Activated naive CD4-positive, alpha-beta T cell treated with anti-CD3 and anti-CD28 coated beads, Interleukin-2, amount 10 ng/mL, durations not matched to agents 7 days and 5 days (primary cell): ENCODE results near the gene CIROP.

Source experiments
- CTCF ChIA-PET: fragments of 350-600 bp; sonication (Branson Sonifier 250); formaldehyde crosslinking; loops from one replicate; lab custom pipeline; 2021; ENCODE audit warnings: antibody characterized with exemption; lab: Charles Lee
- DNase-seq: peaks from one replicate; pipeline ENCODE4 v3.0.0-alpha.2; 2020
- H3K27ac Mint-ChIP-seq: one replicate; pipeline ENCODE4 v1.8.0; 2021; ENCODE audit warnings: mild to moderate bottlenecking, moderate library complexity, mixed read lengths
- H3K27me3 Mint-ChIP-seq: one replicate; pipeline ENCODE4 v1.8.0; 2021; ENCODE audit warnings: mild to moderate bottlenecking, mixed read lengths
- H3K36me3 Mint-ChIP-seq: one replicate; pipeline ENCODE4 v1.8.0; 2021; ENCODE audit warnings: mixed read lengths
- H3K4me1 Mint-ChIP-seq: one replicate; pipeline ENCODE4 v1.8.0; 2021; ENCODE audit warnings: mixed read lengths
- H3K4me3 Mint-ChIP-seq: one replicate; pipeline ENCODE4 v1.8.0; 2021; ENCODE audit warnings: mild to moderate bottlenecking, moderate library complexity, mixed read lengths
- H3K9me3 Mint-ChIP-seq: one replicate; pipeline ENCODE4 v1.8.0; 2021; ENCODE audit warnings: mixed read lengths

Gene CIROP

DNA sequence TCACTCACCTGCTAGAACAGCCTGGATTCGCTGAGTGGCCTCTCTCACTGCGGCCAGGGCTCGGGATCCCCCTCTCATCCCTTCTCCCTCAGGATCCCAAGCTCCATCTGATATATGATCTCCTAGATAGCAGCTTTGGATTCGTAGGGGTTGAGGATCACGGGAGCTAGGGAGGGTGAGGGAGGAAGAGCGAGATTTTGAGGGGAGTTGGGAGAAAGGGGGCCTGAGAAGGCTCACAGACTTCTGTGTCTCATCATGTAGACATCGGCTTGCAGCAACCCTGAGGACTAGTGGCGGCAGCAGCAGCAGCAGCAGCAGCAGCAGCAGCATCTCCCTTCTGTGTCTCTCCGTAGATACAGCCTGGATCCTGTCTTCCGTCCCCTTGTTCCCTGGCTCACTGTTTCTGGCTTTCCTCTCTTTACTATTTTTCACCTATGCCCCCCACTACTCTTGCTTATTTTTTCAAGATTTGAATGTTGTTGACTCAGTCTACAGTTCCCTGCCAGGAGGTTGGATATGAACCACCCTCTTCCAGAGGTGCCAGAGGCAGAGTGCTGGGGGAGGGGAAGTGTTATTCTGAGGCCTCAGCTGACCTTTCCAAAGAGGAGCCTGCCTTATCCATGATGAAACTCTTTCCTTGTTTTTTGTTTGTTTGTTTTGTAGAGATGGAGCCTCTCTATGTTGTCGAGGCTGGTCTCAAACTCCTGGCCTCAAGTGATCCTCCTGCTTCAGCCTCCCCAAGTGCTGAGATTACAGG, at the start of gene CIROP:
CIROP (minus strand) TSS at position 399 of the 757 bp plus-strand sequence; CDS start at position 330, 69 bp downstream.
- H3K27me3 Mint-ChIP-seq, result peaks cover 22% of the 10 kb centered on the region
- no peak within 1 kb of the TSS for H3K4me3 Mint-ChIP-seq
- peaks cover 3% of the 10 kb centered on the region for H3K4me1 Mint-ChIP-seq
- no peak for DNase-seq
- H3K36me3 Mint-ChIP-seq, result peaks cover 4% of the 10 kb centered on the region
- no peaks in the 10 kb centered on the region for H3K9me3 Mint-ChIP-seq
- CTCF ChIA-PET, result interaction anchor here (1.0 kb wide), 1 partner anchor 10 kb away, joined by 3 read pairs; the partner anchor contains the start of genes ACIN1 and C14orf119
- no peak within 1 kb of the TSS for H3K27ac Mint-ChIP-seq

DNA sequence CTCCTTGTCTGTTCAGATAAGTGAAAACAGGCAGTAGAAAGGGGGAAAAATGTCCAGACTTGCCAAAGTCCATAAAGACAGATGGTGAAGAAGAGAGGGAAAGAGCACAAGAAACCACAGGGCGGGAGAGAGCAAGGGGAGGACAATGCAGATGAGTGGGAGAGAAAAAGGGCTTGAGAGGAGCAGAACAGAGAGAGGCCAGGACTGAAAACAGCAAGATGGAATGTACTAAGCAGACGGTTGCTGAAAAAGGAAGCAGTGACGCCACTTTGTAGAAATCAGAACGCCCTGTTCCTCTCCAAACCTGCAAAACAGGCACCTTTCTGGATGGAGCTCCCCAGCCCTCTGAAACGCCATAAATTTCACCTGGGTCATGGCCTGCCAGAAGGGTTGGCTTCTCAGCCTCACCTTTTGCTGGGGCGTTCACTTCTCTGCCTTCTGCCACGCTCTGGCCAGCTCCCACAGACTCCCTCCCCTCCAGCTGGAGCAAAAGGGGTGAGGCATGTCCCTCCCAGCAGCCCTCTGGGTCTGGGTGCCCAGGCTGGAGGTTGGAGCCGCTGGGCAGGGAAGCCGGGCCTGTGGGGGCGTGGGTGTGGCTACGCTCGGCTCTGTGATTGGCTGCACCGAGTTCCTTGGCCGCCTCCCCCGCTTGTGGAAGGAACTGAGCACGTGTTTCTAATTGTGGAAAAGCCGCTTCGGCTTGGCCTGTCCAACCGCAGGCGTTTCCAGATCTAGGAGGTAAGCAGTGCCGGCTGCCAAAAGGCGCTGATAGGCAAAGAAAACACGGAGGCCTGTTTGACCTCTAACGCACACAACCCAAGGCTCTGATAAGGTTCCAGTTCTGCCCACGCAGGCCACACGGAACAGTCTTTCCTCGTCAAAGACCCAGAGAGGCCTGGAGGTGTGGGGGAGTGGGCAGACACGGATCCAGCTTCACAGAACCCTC, 49.3 kb upstream of the CIROP start:
- Mint-ChIP-seq H3K4me3 (no peak overlapping the region), H3K27ac (no peak overlapping the region), H3K9me3 (no peaks in the 10 kb centered on the region), H3K4me1 (peaks cover 31% of the 10 kb centered on the region), H3K27me3 (peaks cover 33% of the 10 kb centered on the region), H3K36me3 (no peaks in the 10 kb centered on the region)
- CTCF ChIA-PET, result interaction anchor here (1.1 kb wide), 1 partner anchor 13 kb away, joined by 3 read pairs; no protein-coding TSS in a partner anchor
- no peak for DNase-seq

- Mint-ChIP-seq H3K36me3 (no peaks in the 10 kb centered on the region), H3K4me3 (no peak overlapping the region), H3K9me3 (no peaks in the 10 kb centered on the region), H3K27ac (no peak overlapping the region), H3K27me3 (peaks cover 36% of the 10 kb centered on the region), H3K4me1 (peaks cover 28% of the 10 kb centered on the region)
- DNase-seq, result no peak
- CTCF ChIA-PET, result interaction anchor here (1.6 kb wide), 1 partner anchor 35 kb away, joined by 5 read pairs; no protein-coding TSS in a partner anchor
Observed at GRCh38 chr14:23151342-23151741, 46.6 kb upstream of the CIROP start.

DNA sequence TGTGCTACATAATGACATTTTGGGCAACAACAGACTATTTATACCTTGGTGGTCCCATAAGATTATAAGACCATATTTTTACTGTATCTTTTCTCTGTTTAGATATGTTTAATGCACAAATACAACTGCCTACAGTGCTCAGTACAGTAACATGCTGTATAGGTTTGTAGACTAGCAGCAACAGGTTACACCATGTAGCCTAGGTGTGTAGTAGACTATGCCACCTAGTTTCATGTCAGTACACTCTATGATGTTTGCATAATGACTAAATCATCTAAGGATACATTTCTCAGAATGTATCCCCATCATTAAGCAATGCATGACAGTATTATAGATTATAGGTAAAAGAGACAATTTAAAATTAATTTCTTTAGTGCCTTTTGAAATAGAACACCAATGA, 45.0 kb upstream of the CIROP start:
- Mint-ChIP-seq H3K9me3 (no peaks in the 10 kb centered on the region), H3K4me3 (no peak overlapping the region), H3K36me3 (no peaks in the 10 kb centered on the region), H3K4me1 (peaks cover 16% of the 10 kb centered on the region), H3K27me3 (peaks cover 40% of the 10 kb centered on the region), H3K27ac (no peak overlapping the region)
- DNase-seq, result no peak
- CTCF ChIA-PET, result interaction anchor here (0.8 kb wide), 1 partner anchor 29 kb away, joined by 3 read pairs; no protein-coding TSS in a partner anchor

DNA sequence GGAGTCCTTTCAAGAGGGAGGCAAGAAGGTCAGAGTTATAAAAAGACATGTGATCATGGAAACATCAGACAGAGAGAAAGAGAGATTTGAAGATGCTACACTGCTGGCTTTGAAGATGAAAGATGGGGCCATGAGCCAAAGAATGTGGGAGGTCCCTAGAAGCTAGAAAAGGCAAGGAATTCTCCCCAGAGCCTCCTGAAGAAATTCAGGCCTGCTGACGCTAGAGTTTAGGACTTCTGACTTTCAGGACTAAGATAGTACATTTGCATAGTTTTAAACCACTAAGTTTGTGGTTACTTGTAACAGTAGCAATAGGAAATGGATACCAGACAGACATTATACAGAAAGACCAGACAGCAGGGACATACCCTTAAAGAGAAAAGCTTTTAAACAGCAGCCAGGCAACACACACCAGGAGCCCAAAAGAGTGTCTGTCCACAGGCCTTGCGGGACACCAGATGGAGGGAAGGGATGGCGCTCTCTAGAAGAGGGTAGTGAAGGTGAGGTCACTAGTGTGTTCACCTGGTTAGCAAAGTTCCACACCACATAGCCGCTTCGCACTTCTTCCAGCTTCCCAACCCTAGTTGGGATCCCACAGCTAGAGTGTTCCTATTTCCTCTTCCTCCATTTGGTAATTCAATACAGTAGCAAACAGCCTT, 43.9 kb upstream of the CIROP start:
- Mint-ChIP-seq H3K4me1 (peaks cover 5% of the 10 kb centered on the region), H3K27me3 (peaks cover 33% of the 10 kb centered on the region), H3K4me3 (no peak overlapping the region), H3K27ac (no peak overlapping the region), H3K9me3 (no peaks in the 10 kb centered on the region), H3K36me3 (no peaks in the 10 kb centered on the region)
- CTCF ChIA-PET, result no interaction called here
- DNase-seq, result no peak

- no peak overlapping the region for H3K27ac Mint-ChIP-seq
- peaks cover 35% of the 10 kb centered on the region for H3K27me3 Mint-ChIP-seq
- DNase-seq, result no peak
- H3K36me3 Mint-ChIP-seq, result no peaks in the 10 kb centered on the region
- H3K9me3 Mint-ChIP-seq, result no peaks in the 10 kb centered on the region
- no peaks in the 10 kb centered on the region for H3K4me1 Mint-ChIP-seq
- CTCF ChIA-PET, result no interaction called here
- no peak overlapping the region for H3K4me3 Mint-ChIP-seq
Observed at GRCh38 chr14:23147676-23148075, 42.9 kb upstream of the CIROP start.

DNA sequence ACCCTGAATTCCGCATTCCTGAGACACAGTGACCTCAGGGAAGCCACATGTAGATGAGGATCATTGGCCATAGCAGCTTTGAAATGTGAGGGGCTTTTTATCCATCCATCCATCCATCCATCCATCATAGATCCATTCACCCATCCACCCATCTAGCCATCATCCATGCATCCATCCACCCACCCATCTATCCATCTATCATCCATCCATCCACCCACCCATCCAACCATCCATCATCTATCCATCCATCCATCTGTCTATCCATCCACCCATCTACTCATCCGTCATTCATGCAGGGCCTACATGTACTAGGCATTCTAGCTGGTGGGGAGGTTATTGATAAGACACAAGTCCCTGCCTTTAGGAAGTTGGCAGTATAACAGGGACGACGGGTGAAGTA, 42.2 kb upstream of the CIROP start:
- CTCF ChIA-PET, result no interaction called here
- Mint-ChIP-seq H3K36me3 (no peaks in the 10 kb centered on the region), H3K4me3 (no peak overlapping the region), H3K27ac (no peak overlapping the region), H3K9me3 (no peaks in the 10 kb centered on the region), H3K27me3 (peaks cover 39% of the 10 kb centered on the region), H3K4me1 (no peaks in the 10 kb centered on the region)
- DNase-seq, result no peak

- Mint-ChIP-seq H3K27me3 (peaks cover 40% of the 10 kb centered on the region), H3K4me3 (no peak overlapping the region), H3K36me3 (no peaks in the 10 kb centered on the region), H3K27ac (no peak overlapping the region), H3K4me1 (no peaks in the 10 kb centered on the region), H3K9me3 (no peaks in the 10 kb centered on the region)
- CTCF ChIA-PET, result no interaction called here
- no peak for DNase-seq
Observed at GRCh38 chr14:23146351-23146910, 41.6 kb upstream of the CIROP start.

GRCh38 chr14:23145794-23146350, 41.1 kb upstream of the CIROP start:
- Mint-ChIP-seq H3K4me1 (no peaks in the 10 kb centered on the region), H3K27me3 (peaks cover 45% of the 10 kb centered on the region), H3K36me3 (no peaks in the 10 kb centered on the region), H3K27ac (no peak overlapping the region), H3K9me3 (no peaks in the 10 kb centered on the region), H3K4me3 (no peak overlapping the region)
- CTCF ChIA-PET, result interaction anchor here (1.1 to 1.7 kb wide), 2 partner anchors 25 to 38 kb away, joined by 3 to 5 read pairs; no protein-coding TSS in a partner anchor
- DNase-seq, result no peak

DNA sequence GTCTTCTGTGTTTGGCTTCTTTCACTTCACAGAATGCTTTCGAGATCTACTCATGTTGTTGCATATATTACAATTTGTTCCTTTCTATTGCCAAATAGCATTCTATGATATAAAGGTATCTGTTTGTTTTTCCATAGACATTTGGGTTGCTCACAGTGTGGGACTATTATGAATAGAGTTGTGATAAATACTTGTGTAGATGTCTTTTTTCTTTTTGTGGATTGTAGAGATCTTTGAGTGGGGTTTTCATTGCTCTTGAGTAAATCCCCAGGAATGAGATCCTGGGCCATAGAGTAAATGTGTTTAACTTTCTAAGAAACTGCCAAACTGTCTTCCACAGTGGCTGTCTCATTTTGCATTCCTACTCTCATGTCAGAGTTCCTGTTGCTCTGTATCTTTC, 39.1 kb upstream of the CIROP start:
- H3K27ac Mint-ChIP-seq, result no peak overlapping the region
- CTCF ChIA-PET, result interaction anchor here (1.7 kb wide), 1 partner anchor 23 kb away, joined by 5 read pairs; no protein-coding TSS in a partner anchor
- H3K4me3 Mint-ChIP-seq, result no peak overlapping the region
- H3K9me3 Mint-ChIP-seq, result no peaks in the 10 kb centered on the region
- peaks cover 53% of the 10 kb centered on the region for H3K27me3 Mint-ChIP-seq
- no peak for DNase-seq
- no peaks in the 10 kb centered on the region for H3K4me1 Mint-ChIP-seq
- no peaks in the 10 kb centered on the region for H3K36me3 Mint-ChIP-seq

- no peaks in the 10 kb centered on the region for H3K4me1 Mint-ChIP-seq
- H3K9me3 Mint-ChIP-seq, result no peaks in the 10 kb centered on the region
- H3K4me3 Mint-ChIP-seq, result no peak overlapping the region
- no peaks in the 10 kb centered on the region for H3K36me3 Mint-ChIP-seq
- no peak overlapping the region for H3K27ac Mint-ChIP-seq
- no peak for DNase-seq
- CTCF ChIA-PET, result no interaction called here
- peaks cover 53% of the 10 kb centered on the region for H3K27me3 Mint-ChIP-seq
Observed at GRCh38 chr14:23142826-23143225, 38.0 kb upstream of the CIROP start.

- no peaks in the 10 kb centered on the region for H3K9me3 Mint-ChIP-seq
- H3K4me1 Mint-ChIP-seq, result no peaks in the 10 kb centered on the region
- peaks cover 48% of the 10 kb centered on the region for H3K27me3 Mint-ChIP-seq
- no peak for DNase-seq
- H3K27ac Mint-ChIP-seq, result no peak overlapping the region
- CTCF ChIA-PET, result no interaction called here
- no peaks in the 10 kb centered on the region for H3K36me3 Mint-ChIP-seq
- no peak overlapping the region for H3K4me3 Mint-ChIP-seq
Observed at GRCh38 chr14:23141706-23142444, 37.1 kb upstream of the CIROP start.

DNA sequence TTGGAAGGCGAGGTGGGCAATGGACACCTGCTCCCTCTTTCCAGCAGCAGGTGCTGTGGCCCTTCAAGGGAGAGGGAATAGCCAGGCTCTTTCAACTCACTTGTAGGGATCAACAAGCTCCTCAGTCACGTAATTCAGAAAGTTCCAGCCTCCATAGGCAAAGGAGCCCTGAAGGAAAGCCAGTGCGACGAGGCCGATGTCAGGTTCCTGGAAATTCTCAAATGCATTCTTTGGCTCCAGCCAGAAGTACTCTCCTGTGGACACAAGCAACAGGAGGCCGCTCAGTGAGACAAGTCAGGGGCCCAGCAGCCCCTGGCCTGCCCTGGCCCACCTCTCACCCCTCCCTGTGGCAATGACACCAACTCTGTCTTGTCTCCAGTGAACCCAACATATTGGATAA, 35.6 kb upstream of the CIROP start:
- DNase-seq, result no peak
- no peak overlapping the region for H3K27ac Mint-ChIP-seq
- H3K36me3 Mint-ChIP-seq, result no peaks in the 10 kb centered on the region
- peaks cover 35% of the 10 kb centered on the region for H3K27me3 Mint-ChIP-seq
- H3K9me3 Mint-ChIP-seq, result no peaks in the 10 kb centered on the region
- H3K4me3 Mint-ChIP-seq, result no peak overlapping the region
- H3K4me1 Mint-ChIP-seq, result no peaks in the 10 kb centered on the region
- CTCF ChIA-PET, result interaction anchor here (1.0 kb wide), 1 partner anchor 47 kb away, joined by 3 read pairs; no protein-coding TSS in a partner anchor
